H1 (cell line): ENCODE measurements around the gene IPO9. TPM values are rescaled to one million over a fixed set of nuclear protein-coding genes. Genes with fewer than 3 reads are reported as not detected.
A peak's percentile ranks its signal among the peaks of the same experiment; 100 is the strongest.

Source experiments
- CTCF ChIA-PET: fragments of 300-600 bp; sonication (Branson Sonifier 250); formaldehyde crosslinking; loops from one replicate; lab custom pipeline; 2021; ENCODE audit not compliant: partially characterized antibody; lab: Charles Lee
- POLR2A ChIA-PET: fragments of 300-600 bp; sonication (Branson Sonifier 250); formaldehyde crosslinking; loops from one replicate; lab custom pipeline; 2021; ENCODE audit warnings: inconsistent platforms; ENCODE audit not compliant: partially characterized antibody; lab: Charles Lee
- DNase-seq, 2 experiments: peaks; one replicate each; pipeline versions ENCODE4 v3.0.0 to v3.0.0-alpha.2; 2010 to 2022; ENCODE audit warnings: low spot score in 2 of 2, low read depth in 1 of 2, mixed read lengths in 1 of 2
- FAIRE-seq: peaks from 2 replicates; lab custom pipeline; 2011; peaks lifted over from hg19 to GRCh38; lab: Jason Lieb, UNC
- H2AFZ ChIP-seq: 2 replicates; pipeline ENCODE4 v1.8.1; 2012; ENCODE audit warnings: low read length, inconsistent platforms
- H2AK5ac ChIP-seq: 2 replicates; pipeline ENCODE4 v1.6.1; 2013; ENCODE audit warnings: low read depth, low read length
- H2BK120ac ChIP-seq: replicated peaks from 2 replicates; pipeline ENCODE3; 2013; ENCODE audit warnings: low read depth, low read length, inconsistent platforms
- H2BK12ac ChIP-seq: 2 replicates; pipeline ENCODE4 v1.6.1; 2013; ENCODE audit warnings: low read depth, low read length
- H2BK15ac ChIP-seq: 2 replicates; pipeline ENCODE4 v1.6.1; 2013; ENCODE audit warnings: low read length
- H2BK20ac ChIP-seq: 2 replicates; pipeline ENCODE4 v1.6.1; 2013; ENCODE audit warnings: low read length
- H2BK5ac ChIP-seq: 2 replicates; pipeline ENCODE4 v1.6.1; 2013; ENCODE audit warnings: low read depth, low read length
- H3K14ac ChIP-seq: 2 replicates; pipeline ENCODE4 v1.6.1; 2013; ENCODE audit warnings: inconsistent platforms; ENCODE audit not compliant: insufficient read length
- H3K18ac ChIP-seq: 2 replicates; pipeline ENCODE4 v1.6.1; 2013; ENCODE audit warnings: low read length; ENCODE audit errors: extremely low read depth
- H3K23ac ChIP-seq: 2 replicates; pipeline ENCODE4 v1.6.1; 2013; ENCODE audit warnings: inconsistent platforms; ENCODE audit not compliant: insufficient read length
- H3K23me2 ChIP-seq: 2 replicates; pipeline ENCODE4 v1.6.1; 2013; ENCODE audit warnings: low read depth, low read length
- H3K27ac ChIP-seq: 2 replicates; pipeline ENCODE4 v1.6.1; 2011; ENCODE audit warnings: low read depth, low read length, inconsistent platforms
- H3K27me3 ChIP-seq, 4 experiments: replicated peaks in 1 of 4; 1 replicate in 1 of 4; 2 replicates in 3 of 4; pipeline versions ENCODE4 v1.6.1 to v1.8.1; 2011 to 2013; ENCODE audit warnings: low read length in 3 of 4, mild to moderate bottlenecking in 3 of 4, inconsistent platforms in 2 of 4, mixed read lengths in 2 of 4, moderate library complexity in 1 of 4; ENCODE audit not compliant: control insufficient read depth in 3 of 4, insufficient read depth in 3 of 4; ENCODE audit errors: extremely low read depth in 1 of 4
- H3K36me3 ChIP-seq, 4 experiments: 2 replicates each; pipeline versions ENCODE4 v1.6.1 to v1.8.1; 2011 to 2013; ENCODE audit warnings: mild to moderate bottlenecking in 4 of 4, low read length in 3 of 4, moderate library complexity in 2 of 4, control low read depth in 1 of 4, inconsistent platforms in 1 of 4; ENCODE audit not compliant: insufficient read depth in 4 of 4, control insufficient read depth in 2 of 4
- H3K4ac ChIP-seq: replicated peaks from 2 replicates; pipeline ENCODE3; 2013; ENCODE audit warnings: low read length, low read depth, mixed read lengths, inconsistent platforms; ENCODE audit not compliant: insufficient read length
- H3K4me1 ChIP-seq, 4 experiments: replicated peaks in 1 of 4; 1 replicate in 1 of 4; 2 replicates in 3 of 4; pipeline versions ENCODE4 v1.6.1 to v1.8.1; 2011 to 2013; ENCODE audit warnings: low read length in 3 of 4, inconsistent platforms in 2 of 4, mixed read lengths in 1 of 4; ENCODE audit not compliant: insufficient read depth in 4 of 4, control insufficient read depth in 3 of 4
- H3K4me2 ChIP-seq, 2 experiments: 2 replicates each; pipeline versions ENCODE4 v1.6.1 to v1.8.1; 2011 to 2013; ENCODE audit warnings: low read depth in 2 of 2, low read length in 2 of 2, control low read depth in 1 of 2, inconsistent platforms in 1 of 2, mild to moderate bottlenecking in 1 of 2; ENCODE audit not compliant: insufficient read depth in 1 of 2
- H3K4me3 ChIP-seq, 4 experiments: fragments of 200-600, 300-600 bp in 1 of 4; sonication (generic), shearing (Covaris generic), sonication (Bioruptor Twin) in 1 of 4; 2 replicates each; pipeline versions ENCODE4 v1.5.1 to v1.8.1; 2011 to 2016; ENCODE audit warnings: low read length in 4 of 4, low read depth in 3 of 4, control low read depth in 2 of 4, inconsistent platforms in 2 of 4, mild to moderate bottlenecking in 2 of 4, mixed read lengths in 1 of 4, moderate library complexity in 1 of 4; ENCODE audit not compliant: insufficient read depth in 2 of 4; ENCODE audit errors: extremely low read depth in 1 of 4
- H3K56ac ChIP-seq: replicated peaks from 2 replicates; pipeline ENCODE3; 2013; ENCODE audit warnings: low read depth, mild to moderate bottlenecking, mixed read lengths, low read length, inconsistent platforms; ENCODE audit not compliant: insufficient read length
- H3K79me1 ChIP-seq: 2 replicates; pipeline ENCODE4 v1.6.1; 2013; ENCODE audit warnings: low read depth, low read length, control low read depth
- H3K79me2 ChIP-seq, 2 experiments: 2 replicates each; pipeline versions ENCODE4 v1.6.1 to v1.8.1; 2012 to 2013; ENCODE audit warnings: low read length in 2 of 2, mild to moderate bottlenecking in 2 of 2, inconsistent platforms in 1 of 2; ENCODE audit not compliant: insufficient read depth in 2 of 2, control insufficient read depth in 1 of 2
- H3K9ac ChIP-seq, 4 experiments: replicated peaks in 1 of 4; 1 replicate in 1 of 4; 2 replicates in 3 of 4; pipeline versions ENCODE4 v1.6.1 to v1.8.1; 2011 to 2013; ENCODE audit warnings: low read depth in 3 of 4, low read length in 3 of 4, control low read depth in 2 of 4, mild to moderate bottlenecking in 2 of 4, moderate library complexity in 2 of 4, inconsistent platforms in 1 of 4; ENCODE audit errors: extremely low read depth in 1 of 4
- H3K9me3 ChIP-seq, 2 experiments: 2 replicates each; pipeline versions ENCODE4 v1.6.1 to v1.8.1; 2012 to 2013; ENCODE audit warnings: mild to moderate bottlenecking in 2 of 2, moderate library complexity in 2 of 2, control low read depth in 1 of 2, inconsistent platforms in 1 of 2, low read depth in 1 of 2, low read length in 1 of 2, mixed read lengths in 1 of 2; ENCODE audit not compliant: insufficient read depth in 2 of 2
- H4K20me1 ChIP-seq, 2 experiments: replicated peaks in 1 of 2; 2 replicates each; pipeline versions ENCODE3 to v1.8.1; 2011 to 2013; ENCODE audit warnings: inconsistent platforms in 2 of 2, low read length in 2 of 2, mild to moderate bottlenecking in 1 of 2; ENCODE audit not compliant: insufficient read depth in 2 of 2, control insufficient read depth in 1 of 2
- H4K5ac ChIP-seq: 2 replicates; pipeline ENCODE4 v1.6.1; 2013; ENCODE audit warnings: low read length, low read depth, mixed read lengths, inconsistent platforms; ENCODE audit not compliant: insufficient read length
- H4K8ac ChIP-seq: 2 replicates; pipeline ENCODE4 v1.8.0; 2013; ENCODE audit warnings: mild to moderate bottlenecking, moderate library complexity, low read length, inconsistent platforms; ENCODE audit not compliant: insufficient read depth; ENCODE audit errors: extremely low read depth
- H4K91ac ChIP-seq: replicated peaks from 2 replicates; pipeline ENCODE3; 2013; ENCODE audit warnings: low read length, mixed read lengths, inconsistent platforms; ENCODE audit not compliant: insufficient read length
- EGR1 ChIP-seq: IDR thresholded peaks from 2 replicates; pipeline ENCODE4 v1.6.1; 2011; ENCODE audit warnings: low read depth, low read length, borderline replicate concordance
- EP300 ChIP-seq, 2 experiments: IDR thresholded peaks; 1 replicate in 1 of 2; 2 replicates in 1 of 2; pipeline ENCODE4 v1.6.1; 2011 to 2012; ENCODE audit warnings: low read depth in 2 of 2, low read length in 2 of 2, mild to moderate bottlenecking in 2 of 2, borderline replicate concordance in 1 of 2, inconsistent platforms in 1 of 2, moderate library complexity in 1 of 2
- GABPA ChIP-seq: IDR thresholded peaks from 2 replicates; pipeline ENCODE4 v1.6.1; 2011; ENCODE audit warnings: mild to moderate bottlenecking, low read length, moderate library complexity, borderline replicate concordance; ENCODE audit not compliant: insufficient read depth
- HDAC2 ChIP-seq, 2 experiments: fragments of 300-600 bp in 1 of 2; sonication (generic) in 1 of 2; IDR thresholded peaks; 2 replicates each; pipeline ENCODE4 v1.6.1; 2011 to 2012; ENCODE audit warnings: low read depth in 2 of 2, low read length in 2 of 2, mild to moderate bottlenecking in 2 of 2, moderate library complexity in 2 of 2, borderline replicate concordance in 1 of 2, inconsistent platforms in 1 of 2
- MAX ChIP-seq: IDR thresholded peaks from 2 replicates; pipeline ENCODE4 v1.6.1; 2012; ENCODE audit warnings: inconsistent platforms
- RAD21 ChIP-seq, 2 experiments: IDR thresholded peaks in 1 of 2; conservative IDR thresholded peaks in 1 of 2; 2 replicates each; pipeline ENCODE4 v1.6.1; 2011; ENCODE audit warnings: low read depth in 2 of 2, low read length in 2 of 2, improper control_type of control experiment in 1 of 2, inconsistent platforms in 1 of 2, mild to moderate bottlenecking in 1 of 2, moderate library complexity in 1 of 2
- RNF2 ChIP-seq: fragments of 200-900, 300-1000 bp; sonication (generic); IDR thresholded peaks from 2 replicates; pipeline ENCODE4 v1.7.1; 2016; ENCODE audit warnings: borderline replicate concordance, low read depth, mild to moderate bottlenecking, antibody characterized with exemption, low read length; ENCODE audit not compliant: poor library complexity, severe bottlenecking; ENCODE audit errors: missing control alignments
- TAF7 ChIP-seq: optimal IDR thresholded peaks from 2 replicates; pipeline ENCODE3; 2011; ENCODE audit warnings: low read depth, mild to moderate bottlenecking, inconsistent platforms, low read length, moderate library complexity, borderline replicate concordance
- WGBS, 2 experiments: shearing (Covaris generic) in 1 of 2; methylation state at CpG; one replicate each; pipeline versions ENCODE4 v1.1.6 to v1.1.7; 2013 to 2015; ENCODE audit warnings: low lambda C conversion rate in 2 of 2, mixed read lengths in 2 of 2, inconsistent platforms in 1 of 2, low coverage in 1 of 2, missing lambda C conversion rate in 1 of 2; ENCODE audit not compliant: insufficient replicate concordance in 2 of 2, insufficient coverage in 1 of 2, insufficient read length in 1 of 2; ENCODE audit errors: extremely low coverage in 1 of 2, missing lambda C conversion rate in 1 of 2; 5-methylcytosine and 5-hydroxymethylcytosine counted together
- polyA plus RNA-seq, 7 experiments: library from polyadenylated mRNA; depleted of rRNA in 3 of 7; stranded (reverse) in 5 of 7; unstranded in 2 of 7; fragments of >200 nt in 5 of 7; fragments of 200-250 nt in 2 of 7; gene quantifications; 1 replicate in 5 of 7; 2 replicates in 1 of 7; 4 replicates in 1 of 7; pipeline versions ENCODE4 v1.2.1 to v1.2.3, GENCODE V29; 2011 to 2013; ENCODE audit warnings: missing spikeins in 2 of 7, mixed read lengths in 2 of 7
- total RNA-seq: library from RNA; stranded (reverse); fragmentation: NEBNext Ultra II Directional; extraction: Animal tissue kit (Norgen Biotek cat#: 25700); gene quantifications from 2 replicates; pipeline ENCODE4 v1.2.1, GENCODE V29; 2021
- TF ChIP-seq, protein P1 (sequence below), 3 experiments: IDR thresholded peaks; 1 replicate in 2 of 3; 2 replicates in 1 of 3; pipeline versions ENCODE4 v1.5.1 to v1.6.1; 2011; ENCODE audit warnings: low read length in 3 of 3, mild to moderate bottlenecking in 3 of 3, inconsistent platforms in 2 of 3, low read depth in 1 of 3, moderate library complexity in 1 of 3; ENCODE audit not compliant: insufficient read depth in 1 of 3; ENCODE audit errors: control extremely low read depth in 1 of 3

Gene IPO9
- total and polyA plus RNA-seq, 2 of the 8 experiments (the other 6 are each of a cell fraction or from before 2014, with no cell fraction given), result 61.0 to 122 TPM

DNA sequence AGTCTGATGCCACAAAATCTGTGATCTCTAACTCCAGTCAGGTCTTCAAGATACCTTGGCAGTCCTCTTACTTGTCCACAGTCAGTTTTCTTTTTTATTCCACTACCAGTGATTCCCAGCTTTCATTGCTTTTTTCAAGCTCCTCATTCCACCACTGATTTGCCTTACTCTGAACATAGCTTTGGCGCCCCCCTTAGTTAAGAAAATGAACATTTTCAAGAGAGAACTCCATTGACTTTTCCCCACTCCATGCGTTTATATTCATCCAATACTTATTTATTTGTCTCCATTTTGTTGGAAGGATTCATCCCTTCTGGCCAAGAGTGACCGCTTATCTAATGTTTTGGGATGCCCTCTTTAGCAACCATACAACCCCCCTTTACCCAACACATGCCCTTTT lies 33.9 kb upstream of the IPO9 start:
- H2AFZ ChIP-seq, result no peak overlapping the region
- H3K4me2 ChIP-seq, result no peak overlapping the region
- no peak overlapping the region for H4K8ac ChIP-seq
- H2BK12ac ChIP-seq, result no peak overlapping the region
- DNase-seq (no peak), FAIRE-seq (no peak)
- H3K27ac ChIP-seq, result no peak overlapping the region
- no peaks in the 10 kb centered on the region for H4K20me1 ChIP-seq
- no peak overlapping the region for H2BK5ac ChIP-seq
- no peaks in the 10 kb centered on the region for H3K9me3 ChIP-seq
- no peak overlapping the region for H4K5ac ChIP-seq
- H3K36me3 ChIP-seq, result peaks cover 15 to 46% (median 33%) of the 10 kb centered on the region in 4 experiments
- H3K27me3 ChIP-seq, result no peaks in the 10 kb centered on the region
- no peak overlapping the region for H4K91ac ChIP-seq
- no peak overlapping the region for H3K4me3 ChIP-seq
- no peak overlapping the region for H3K18ac ChIP-seq
- no peak overlapping the region for H3K23ac ChIP-seq
- no peaks in the 10 kb centered on the region for H3K79me2 ChIP-seq
- H2BK15ac ChIP-seq, result no peak overlapping the region
- POLR2A ChIA-PET, result no interaction called here
- no peak overlapping the region for H2BK20ac ChIP-seq
- H3K14ac ChIP-seq, result no peak overlapping the region
- H3K23me2 ChIP-seq, result peaks cover 3% of the 10 kb centered on the region; the same call in 1 of the 2 replicates
- no peak overlapping the region for H2BK120ac ChIP-seq
- CTCF ChIA-PET, result interaction anchor here (0.6 to 19.1 kb wide), 32 partner anchors 9 to 359 kb away, joined by 3 to 823 read pairs (median 4); partner anchors contain the start of gene NAV1
- no peaks in the 10 kb centered on the region for H3K79me1 ChIP-seq
- no peak overlapping the region for H3K4ac ChIP-seq
- H3K4me1 ChIP-seq, result no peaks in the 10 kb centered on the region
- no peak overlapping the region for H3K56ac ChIP-seq
- 80% methylated on average over 3 of the region's 3 CpGs; no CpG with 5 or more reads in 1 of the 2 experiments for WGBS, 2 experiments
- H2AK5ac ChIP-seq, result no peak overlapping the region
- H3K9ac ChIP-seq, result no peak overlapping the region
- TF ChIP-seq RAD21 (IDR thresholded peaks at IDR 0.05 in 1 of 2, conservative IDR thresholded peaks at IDR 0.05 in 1 of 2; ENCODE audit: low read depth in 2 of 2, low read length in 2 of 2), result peak; percentile 52 to 59
- no peak for TF ChIP-seq EP300 (IDR thresholded peaks at IDR 0.05; ENCODE audit: borderline replicate concordance in 1 of 2, low read depth in 2 of 2, low read length in 2 of 2)
- TF ChIP-seq, protein P1, sequence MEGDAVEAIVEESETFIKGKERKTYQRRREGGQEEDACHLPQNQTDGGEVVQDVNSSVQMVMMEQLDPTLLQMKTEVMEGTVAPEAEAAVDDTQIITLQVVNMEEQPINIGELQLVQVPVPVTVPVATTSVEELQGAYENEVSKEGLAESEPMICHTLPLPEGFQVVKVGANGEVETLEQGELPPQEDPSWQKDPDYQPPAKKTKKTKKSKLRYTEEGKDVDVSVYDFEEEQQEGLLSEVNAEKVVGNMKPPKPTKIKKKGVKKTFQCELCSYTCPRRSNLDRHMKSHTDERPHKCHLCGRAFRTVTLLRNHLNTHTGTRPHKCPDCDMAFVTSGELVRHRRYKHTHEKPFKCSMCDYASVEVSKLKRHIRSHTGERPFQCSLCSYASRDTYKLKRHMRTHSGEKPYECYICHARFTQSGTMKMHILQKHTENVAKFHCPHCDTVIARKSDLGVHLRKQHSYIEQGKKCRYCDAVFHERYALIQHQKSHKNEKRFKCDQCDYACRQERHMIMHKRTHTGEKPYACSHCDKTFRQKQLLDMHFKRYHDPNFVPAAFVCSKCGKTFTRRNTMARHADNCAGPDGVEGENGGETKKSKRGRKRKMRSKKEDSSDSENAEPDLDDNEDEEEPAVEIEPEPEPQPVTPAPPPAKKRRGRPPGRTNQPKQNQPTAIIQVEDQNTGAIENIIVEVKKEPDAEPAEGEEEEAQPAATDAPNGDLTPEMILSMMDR (IDR thresholded peaks at IDR 0.05; ENCODE audit: control extremely low read depth in 1 of 3, insufficient read depth in 1 of 3, low read depth in 1 of 3, low read length in 3 of 3), result peak in 2 of 3 experiments; percentile 38 to 53; a peak in 3 of 4 replicates
- TF ChIP-seq HDAC2 (IDR thresholded peaks at IDR 0.05; ENCODE audit: borderline replicate concordance in 1 of 2, low read depth in 2 of 2, low read length in 2 of 2), result no peak
- TF ChIP-seq GABPA, result no peak
- TF ChIP-seq MAX, result no peak
- no peak for TF ChIP-seq TAF7
- TF ChIP-seq EGR1, result no peak
- TF ChIP-seq RNF2, result no peak
